Activated CD4-positive, CD25-positive, alpha-beta regulatory T cell (primary cell): ENCODE data around the gene NRP2.

Experiments used
- DNase-seq, 4 experiments: peaks; one replicate each; lab custom pipeline; 2025; lab: John Stamatoyannopoulos, UW

The NRP2 gene

GRCh38 chr2:205682239-205682970 is at the start of gene NRP2:
TSS of gene NRP2 (plus strand) at chr2:205682501. CDS start at chr2:205683291, 790 bp downstream.
- no peak for DNase-seq

- DNase-seq, result no peak
Measured at GRCh38 chr2:205633994-205634393, 48.3 kb upstream of the NRP2 start.

GRCh38 chr2:205636549-205637319 is 45.6 kb upstream of the NRP2 start:
- DNase-seq, result no peak

- DNase-seq, result no peak
Measured at GRCh38 chr2:205637320-205637602, 45.0 kb upstream of the NRP2 start.

- no peak for DNase-seq
Measured at GRCh38 chr2:205637779-205638503, 44.4 kb upstream of the NRP2 start.

GRCh38 chr2:205640716-205641115 is 41.6 kb upstream of the NRP2 start:
- DNase-seq, result no peak

- no peak for DNase-seq
Measured at GRCh38 chr2:205642599-205643356, 39.5 kb upstream of the NRP2 start.

- DNase-seq, result no peak
Measured at GRCh38 chr2:205643391-205643885, 38.9 kb upstream of the NRP2 start.

GRCh38 chr2:205644018-205644417 is 38.3 kb upstream of the NRP2 start:
- DNase-seq, result no peak

GRCh38 chr2:205646680-205647079 is 35.6 kb upstream of the NRP2 start:
- no peak for DNase-seq

- no peak for DNase-seq
Measured at GRCh38 chr2:205650450-205650849, 31.9 kb upstream of the NRP2 start.

- no peak for DNase-seq
Measured at GRCh38 chr2:205650931-205651330, 31.4 kb upstream of the NRP2 start.

GRCh38 chr2:205651719-205652118 is 30.6 kb upstream of the NRP2 start:
- no peak for DNase-seq

GRCh38 chr2:205654878-205655605 is 27.3 kb upstream of the NRP2 start:
- no peak for DNase-seq

- no peak for DNase-seq
Measured at GRCh38 chr2:205655779-205656456, 26.4 kb upstream of the NRP2 start.

- no peak for DNase-seq
Measured at GRCh38 chr2:205656461-205656860, 25.8 kb upstream of the NRP2 start.

- no peak for DNase-seq
Measured at GRCh38 chr2:205656941-205657340, 25.4 kb upstream of the NRP2 start.

GRCh38 chr2:205657579-205657978 is 24.7 kb upstream of the NRP2 start:
- no peak for DNase-seq

GRCh38 chr2:205658068-205658467 is 24.2 kb upstream of the NRP2 start:
- DNase-seq, result no peak

GRCh38 chr2:205658572-205658971 is 23.7 kb upstream of the NRP2 start:
- DNase-seq, result no peak

GRCh38 chr2:205659922-205660321 is 22.4 kb upstream of the NRP2 start:
- DNase-seq, result no peak
